Rectal smooth muscle tissue (tissue), 1 donor: ENCODE data around the gene NLK.
"Not testable (repeated sequence)": the region's sequence is repeated elsewhere in the genome, so short reads cannot be mapped to it uniquely, and the experiment has no call there.

Experiments used
- H3K27ac ChIP-seq: one replicate; pipeline ENCODE4 v1.7.0; 2013; ENCODE audit warnings: low read depth, low read length, inconsistent platforms
- H3K27me3 ChIP-seq: one replicate; pipeline ENCODE4 v1.7.0; 2013; ENCODE audit warnings: low read length; ENCODE audit not compliant: control insufficient read depth, insufficient read depth
- H3K36me3 ChIP-seq: one replicate; pipeline ENCODE4 v1.7.0; 2013; ENCODE audit warnings: low read length; ENCODE audit not compliant: control insufficient read depth, insufficient read depth
- H3K4me1 ChIP-seq: one replicate; pipeline ENCODE4 v1.7.0; 2013; ENCODE audit warnings: low read length; ENCODE audit not compliant: control insufficient read depth, insufficient read depth
- H3K4me3 ChIP-seq: one replicate; pipeline ENCODE4 v1.7.0; 2013; ENCODE audit warnings: low read length
- H3K9ac ChIP-seq: one replicate; pipeline ENCODE4 v1.7.0; 2013; ENCODE audit warnings: low read length

Gene NLK

DNA sequence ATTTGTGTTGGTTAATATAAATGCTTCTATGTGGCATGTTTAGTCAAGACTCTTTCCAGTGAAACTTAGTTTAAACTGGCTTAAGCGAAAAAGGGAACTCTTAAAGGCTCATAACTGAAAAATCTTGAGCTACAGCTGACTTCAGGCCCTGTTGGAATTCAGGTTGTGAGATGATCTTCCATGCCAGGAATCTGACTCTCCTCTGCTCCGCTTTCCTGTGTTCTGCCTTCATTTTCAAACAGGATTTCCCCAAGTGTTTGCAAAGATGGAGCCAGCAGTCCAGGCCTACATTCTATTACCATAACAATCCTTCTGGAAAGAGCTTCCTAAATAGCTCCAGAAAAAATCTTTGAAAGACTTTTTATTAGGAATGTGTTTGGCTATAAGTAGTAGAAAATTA, 134.9 kb downstream of the NLK start:
- H3K27me3 ChIP-seq: no peaks in the 10 kb centered on the region
- no peak overlapping the region for H3K27ac ChIP-seq
- H3K36me3 ChIP-seq: peaks cover 2% of the 10 kb centered on the region
- H3K4me1 ChIP-seq: no peaks in the 10 kb centered on the region
- H3K4me3 ChIP-seq: no peak overlapping the region
- no peak overlapping the region for H3K9ac ChIP-seq

- H3K27me3 ChIP-seq: no peaks in the 10 kb centered on the region
- H3K9ac ChIP-seq: no peak overlapping the region
- H3K36me3 ChIP-seq: no peaks in the 10 kb centered on the region
- no peak overlapping the region for H3K27ac ChIP-seq
- H3K4me3 ChIP-seq: no peak overlapping the region
- H3K4me1 ChIP-seq: no peaks in the 10 kb centered on the region
These were observed 136.3 kb downstream of the NLK start for GRCh38 chr17:28178800-28179199.

DNA sequence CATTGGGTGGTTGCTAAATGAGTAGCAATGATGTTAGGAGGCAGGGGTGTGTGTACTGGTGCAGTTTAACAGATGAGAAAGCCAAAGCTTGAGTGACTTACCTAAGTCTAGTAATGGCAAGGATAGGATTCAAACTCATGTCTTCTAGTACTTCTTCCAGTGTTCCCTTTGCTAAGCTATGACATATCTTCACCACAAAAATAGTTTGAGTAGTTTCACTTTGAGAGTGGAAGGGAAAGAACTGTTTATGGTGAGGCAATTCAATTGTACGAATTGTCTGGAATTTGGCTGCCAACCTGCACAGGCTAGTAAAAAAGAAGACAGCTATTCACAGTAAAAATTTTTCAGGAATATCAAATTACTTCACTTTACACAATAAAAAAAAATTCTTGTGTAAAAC, 138.0 kb downstream of the NLK start:
- Histone ChIP-seq H3K9ac (no peak overlapping the region), H3K4me1 (no peaks in the 10 kb centered on the region), H3K36me3 (peaks cover under 1% of the 10 kb centered on the region), H3K4me3 (no peak overlapping the region), H3K27me3 (no peaks in the 10 kb centered on the region), H3K27ac (no peak overlapping the region)

DNA sequence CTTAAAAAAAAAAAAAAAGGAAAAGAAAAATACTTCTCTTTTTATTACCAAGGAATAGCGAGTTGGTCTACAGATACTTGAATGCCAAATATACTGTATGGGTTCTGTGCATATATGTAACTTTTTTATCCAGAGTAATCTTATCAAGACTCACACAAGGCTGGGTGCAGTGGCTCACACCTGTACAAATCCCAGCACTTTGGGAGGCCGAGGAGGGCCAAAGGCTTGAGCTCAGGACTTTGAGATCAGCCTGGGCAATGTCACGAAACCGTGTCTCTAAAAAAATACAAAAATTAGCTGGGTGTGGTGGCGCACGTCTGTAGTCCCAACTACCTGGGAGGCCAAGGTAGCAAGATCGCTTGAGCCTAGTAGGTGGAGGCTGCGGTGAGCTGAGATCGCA, 139.1 kb downstream of the NLK start:
- Histone ChIP-seq H3K27me3 (no peaks in the 10 kb centered on the region), H3K4me1 (no peaks in the 10 kb centered on the region), H3K36me3 (peaks cover 2% of the 10 kb centered on the region), H3K27ac (no peak overlapping the region), H3K4me3 (no peak overlapping the region), H3K9ac (no peak overlapping the region)

DNA sequence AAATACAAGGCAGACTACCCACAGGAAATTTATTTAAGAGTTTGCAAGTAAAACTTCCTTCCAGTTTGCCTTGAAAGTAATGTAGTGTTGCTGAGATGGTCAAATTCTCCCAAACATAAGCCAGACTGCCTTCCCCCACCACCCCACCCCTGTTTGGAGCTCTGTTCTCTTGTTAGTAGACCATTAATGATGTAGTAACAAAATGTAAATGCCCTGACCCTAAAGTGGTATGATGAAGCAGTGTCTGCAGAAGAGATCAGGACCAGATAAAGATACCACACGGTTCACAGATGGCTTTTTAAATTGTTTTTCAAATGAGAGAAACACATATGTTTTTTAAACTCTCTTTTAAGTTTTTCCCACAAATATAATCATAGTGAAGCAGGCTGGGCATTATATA, 140.1 kb downstream of the NLK start:
- Histone ChIP-seq H3K36me3 (peaks cover 2% of the 10 kb centered on the region), H3K4me3 (no peak overlapping the region), H3K27me3 (no peaks in the 10 kb centered on the region), H3K9ac (no peak overlapping the region), H3K27ac (no peak overlapping the region), H3K4me1 (no peaks in the 10 kb centered on the region)

DNA sequence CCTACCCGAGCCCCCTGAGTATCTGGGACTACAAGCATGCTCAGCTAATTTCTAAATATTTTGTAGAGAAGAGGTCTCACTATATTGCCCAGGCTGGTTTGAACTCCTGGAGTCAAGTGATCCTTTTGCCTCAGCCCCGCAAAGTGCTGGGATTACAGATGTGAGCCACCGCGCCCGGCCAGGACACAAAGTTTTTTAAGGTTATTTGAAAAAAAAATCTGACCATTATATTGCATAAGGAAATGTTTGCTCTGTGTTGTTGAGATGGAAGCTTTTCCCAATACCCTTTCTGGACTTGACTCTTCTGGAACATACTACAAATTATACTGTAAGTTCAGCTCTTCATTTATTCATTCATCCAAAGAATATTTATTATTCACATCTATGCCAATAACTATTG, 143.2 kb downstream of the NLK start:
- H3K4me1 ChIP-seq: no peaks in the 10 kb centered on the region
- peaks cover 2% of the 10 kb centered on the region for H3K36me3 ChIP-seq
- H3K27ac ChIP-seq: no peak overlapping the region
- H3K27me3 ChIP-seq: no peaks in the 10 kb centered on the region
- H3K4me3 ChIP-seq: no peak overlapping the region
- H3K9ac ChIP-seq: no peak overlapping the region

DNA sequence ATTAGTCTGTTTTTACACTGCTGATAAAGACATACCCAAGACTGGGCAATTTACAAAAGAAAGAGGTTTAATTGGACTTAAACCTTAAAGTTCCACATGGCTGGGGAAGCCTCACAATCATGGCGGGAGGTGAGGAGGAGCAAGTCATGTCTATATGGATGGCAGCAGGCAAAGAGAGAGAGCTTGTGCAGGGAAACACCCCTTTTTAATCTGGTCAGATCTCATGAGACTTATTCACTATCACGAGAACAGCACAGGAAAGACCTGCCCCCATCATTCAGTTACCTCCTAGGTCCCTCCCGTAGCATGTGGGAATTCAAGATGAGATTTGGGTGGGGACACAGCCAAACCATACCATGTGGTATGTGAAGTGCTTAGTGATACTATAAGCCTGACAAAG, 144.0 kb downstream of the NLK start:
- H3K9ac ChIP-seq: not testable (repeated sequence)

DNA sequence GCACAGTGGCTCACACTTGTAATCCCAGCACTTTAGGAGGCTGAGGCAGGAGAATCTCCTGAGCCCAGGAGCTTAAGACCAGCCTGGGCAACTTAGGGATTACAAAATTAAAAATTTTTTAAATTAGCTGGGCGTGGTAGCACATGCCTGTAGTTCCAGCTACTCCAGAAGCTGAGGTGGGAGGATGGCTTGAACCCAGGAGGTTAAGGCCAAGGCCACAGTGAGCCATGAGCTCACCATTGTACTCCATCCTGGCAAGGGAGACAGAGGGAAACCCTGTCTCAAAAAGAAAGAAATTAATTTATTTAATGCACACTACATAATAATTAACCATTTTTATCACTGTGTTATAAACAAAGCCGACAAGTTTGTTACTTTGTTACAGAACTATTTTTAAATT, 145.5 kb downstream of the NLK start:
- H3K9ac ChIP-seq: no peak overlapping the region
- no peaks in the 10 kb centered on the region for H3K27me3 ChIP-seq
- H3K27ac ChIP-seq: no peak overlapping the region
- H3K4me1 ChIP-seq: no peaks in the 10 kb centered on the region
- H3K4me3 ChIP-seq: no peak overlapping the region
- peaks cover 2% of the 10 kb centered on the region for H3K36me3 ChIP-seq

More for the DNA sequence above, 144.0 kb downstream of the NLK start:
- not testable (repeated sequence) for H3K27ac ChIP-seq, H3K4me1 ChIP-seq, H3K27me3 ChIP-seq, H3K36me3 ChIP-seq, H3K4me3 ChIP-seq

GRCh38 chr17:28188841-28189263, 146.4 kb downstream of the NLK start:
- Histone ChIP-seq H3K4me3 (no peak overlapping the region), H3K36me3 (peaks cover 2% of the 10 kb centered on the region), H3K4me1 (no peaks in the 10 kb centered on the region), H3K27me3 (no peaks in the 10 kb centered on the region), H3K9ac (no peak overlapping the region), H3K27ac (no peak overlapping the region)

DNA sequence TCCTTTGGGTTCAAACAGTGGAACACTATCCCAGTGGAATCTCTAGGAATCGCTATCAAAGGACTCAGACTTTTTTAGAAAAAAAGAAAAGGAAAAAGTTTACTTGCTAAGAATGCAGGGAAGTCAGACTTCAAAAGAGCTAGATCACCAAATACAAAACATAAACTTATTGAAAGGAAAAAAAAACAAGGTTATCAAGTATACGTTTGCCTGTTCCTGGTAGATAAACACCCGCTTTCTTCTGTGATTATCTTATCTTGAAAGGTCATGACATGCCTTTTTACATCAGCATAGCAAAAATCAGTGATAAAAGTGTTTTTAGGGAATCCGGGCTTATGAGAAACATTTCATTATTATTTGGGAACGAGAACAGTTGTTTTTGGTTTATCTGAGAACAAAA, 147.2 kb downstream of the NLK start:
- H3K4me3 ChIP-seq: no peak overlapping the region
- no peak overlapping the region for H3K27ac ChIP-seq
- H3K27me3 ChIP-seq: no peaks in the 10 kb centered on the region
- H3K36me3 ChIP-seq: peaks cover 2% of the 10 kb centered on the region
- no peak overlapping the region for H3K9ac ChIP-seq
- H3K4me1 ChIP-seq: no peaks in the 10 kb centered on the region

DNA sequence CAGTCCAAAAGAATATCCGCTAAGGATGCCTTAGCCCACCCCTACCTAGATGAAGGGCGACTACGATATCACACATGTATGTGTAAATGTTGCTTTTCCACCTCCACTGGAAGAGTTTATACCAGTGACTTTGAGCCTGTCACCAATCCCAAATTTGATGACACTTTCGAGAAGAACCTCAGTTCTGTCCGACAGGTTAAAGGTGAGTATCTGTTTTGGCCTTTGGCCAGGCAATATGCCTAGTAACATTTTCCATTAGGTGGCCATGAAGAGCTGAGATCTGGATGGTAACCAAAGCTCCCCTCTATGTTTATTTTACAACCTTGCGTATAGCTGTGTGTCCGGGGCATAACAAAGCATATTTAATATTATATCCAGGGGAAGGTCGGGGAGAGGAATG, 148.5 kb downstream of the NLK start:
- Histone ChIP-seq H3K36me3 (peaks cover 3% of the 10 kb centered on the region), H3K4me3 (no peak overlapping the region), H3K9ac (no peak overlapping the region), H3K27ac (no peak overlapping the region), H3K27me3 (no peaks in the 10 kb centered on the region), H3K4me1 (no peaks in the 10 kb centered on the region)

- H3K36me3 ChIP-seq: peaks cover 3% of the 10 kb centered on the region
- H3K9ac ChIP-seq: no peak overlapping the region
- no peak overlapping the region for H3K4me3 ChIP-seq
- no peak overlapping the region for H3K27ac ChIP-seq
- no peaks in the 10 kb centered on the region for H3K27me3 ChIP-seq
- H3K4me1 ChIP-seq: no peaks in the 10 kb centered on the region
These were observed 150.8 kb downstream of the NLK start for GRCh38 chr17:28193241-28193640.

- Histone ChIP-seq H3K27me3 (no peaks in the 10 kb centered on the region), H3K27ac (no peak overlapping the region), H3K4me3 (no peak overlapping the region), H3K4me1 (no peaks in the 10 kb centered on the region), H3K36me3 (peaks cover 3% of the 10 kb centered on the region), H3K9ac (no peak overlapping the region)
These were observed 151.9 kb downstream of the NLK start for GRCh38 chr17:28194382-28194781.
